ENCODE results near the gene SEPTIN5. TPM values are rescaled to one million over a fixed set of nuclear protein-coding genes. Genes with fewer than 3 reads are reported as not detected.
A peak's percentile ranks its signal among the peaks of the same experiment; 100 is the strongest.

The SEPTIN5 gene
- total and polyA plus RNA-seq, 2 experiments from 2014 or later, result 4.3 to 17.2 TPM

- Histone ChIP-seq H3K79me2 (replicated peaks; ENCODE audit: insufficient read depth) (no peaks in the 10 kb centered on the region), H4K20me1 (replicated peaks; ENCODE audit: insufficient read depth) (peaks cover 7% of the 10 kb centered on the region), H2AFZ (no peak overlapping the region), H3K9me2 (ENCODE audit: insufficient read depth) (no peaks in the 10 kb centered on the region), H3K27me3 (ENCODE audit: insufficient read depth) (peaks cover 95% of the 10 kb centered on the region), H3K4me1 (ENCODE audit: insufficient read depth) (peaks cover 38% of the 10 kb centered on the region), H3K4me2 (peak overlapping the region; percentile 67), H3K4me3 (peak overlapping the region; percentile 45; the same call in 1 of the 2 replicates), H3F3A (replicated peaks; ENCODE audit: low read depth) (peaks cover 18% of the 10 kb centered on the region), H3K36me3 (ENCODE audit: insufficient read depth) (no peaks in the 10 kb centered on the region), H3K27ac (ENCODE audit: low read depth) (no peak overlapping the region)
- no peak overlapping the region for H3K27ac Mint-ChIP-seq
- H3K36me3 Mint-ChIP-seq (ENCODE audit: low read depth), result peaks cover 5% of the 10 kb centered on the region; the same call in 1 of the 3 replicates
- peaks cover 89% of the 10 kb centered on the region for H3K27me3 Mint-ChIP-seq (ENCODE audit: insufficient read depth, low read depth, poor library complexity)
- TF ChIP-seq STAT1 (IDR thresholded peaks at IDR 0.05; ENCODE audit: unreplicated experiment), result no peak
- TF ChIP-seq ETS1 (IDR thresholded peaks at IDR 0.05), result no peak
- no peak for TF ChIP-seq ZNF331 (CRISPR knock-in tag; IDR thresholded peaks at IDR 0.05; ENCODE audit: low read depth)
- no peak for TF ChIP-seq CTCF (conservative IDR thresholded peaks at IDR 0.05; ENCODE audit: low read depth in 2 of 2)
- TF ChIP-seq ZNF114 (CRISPR knock-in tag; IDR thresholded peaks at IDR 0.05), result no peak
- TF ChIP-seq CREB1 (CRISPR knock-in tag; IDR thresholded peaks at IDR 0.05; ENCODE audit: low read depth), result no peak
- TF ChIP-seq EZH2phosphoT487 (IDR thresholded peaks at IDR 0.05; ENCODE audit: unreplicated experiment), result no peak
- no peaks in the 10 kb centered on the region; the same call in 2 of the 3 replicates for H3K9me3 Mint-ChIP-seq
- H3K4me3 Mint-ChIP-seq, result no peak overlapping the region; the same call in 2 of the 3 replicates
- DNase-seq (ENCODE audit: low spot score), result peak; percentile 29
- peaks cover 34% of the 10 kb centered on the region for H3K4me1 Mint-ChIP-seq
- ATAC-seq, result no peak; the same call in 2 of the 3 replicates
Measured at GRCh38 chr22:19758896-19759426, 44.7 kb downstream of the SEPTIN5 start.

- H3F3A ChIP-seq (replicated peaks; ENCODE audit: low read depth), result peaks cover 18% of the 10 kb centered on the region
- peaks cover 7% of the 10 kb centered on the region for H4K20me1 ChIP-seq (replicated peaks; ENCODE audit: insufficient read depth)
- no peak overlapping the region; the same call in 1 of the 2 replicates for H2AFZ ChIP-seq
- H3K79me2 ChIP-seq (replicated peaks; ENCODE audit: insufficient read depth), result no peaks in the 10 kb centered on the region
- ATAC-seq (peak; percentile 4), DNase-seq (ENCODE audit: low spot score) (peak; percentile 54)
- no peak overlapping the region for H3K27ac Mint-ChIP-seq
- peaks cover 5% of the 10 kb centered on the region; the same call in 1 of the 3 replicates for H3K36me3 Mint-ChIP-seq (ENCODE audit: low read depth)
- H3K4me3 ChIP-seq, result peak overlapping the region; percentile 45
- H3K9me3 Mint-ChIP-seq, result peaks cover under 1% of the 10 kb centered on the region; the same call in 2 of the 3 replicates
- peak overlapping the region; percentile 67 for H3K4me2 ChIP-seq
- peaks cover 95% of the 10 kb centered on the region for H3K27me3 ChIP-seq (ENCODE audit: insufficient read depth)
- H3K9me2 ChIP-seq (ENCODE audit: insufficient read depth), result no peaks in the 10 kb centered on the region
- peaks cover 36% of the 10 kb centered on the region for H3K4me1 Mint-ChIP-seq
- peaks cover 89% of the 10 kb centered on the region for H3K27me3 Mint-ChIP-seq (ENCODE audit: insufficient read depth, low read depth, poor library complexity)
- H3K36me3 ChIP-seq (ENCODE audit: insufficient read depth), result no peaks in the 10 kb centered on the region
- H3K27ac ChIP-seq (ENCODE audit: low read depth), result no peak overlapping the region
- H3K4me3 Mint-ChIP-seq, result peak overlapping the region; percentile 70
- peaks cover 42% of the 10 kb centered on the region for H3K4me1 ChIP-seq (ENCODE audit: insufficient read depth)
- no peak for TF ChIP-seq POLR2AphosphoS5 (IDR thresholded peaks at IDR 0.05; ENCODE audit: low read depth)
- TF ChIP-seq NANOG (IDR thresholded peaks at IDR 0.05; ENCODE audit: borderline replicate concordance), result no peak
- TF ChIP-seq STAT1 (IDR thresholded peaks at IDR 0.05; ENCODE audit: unreplicated experiment), result no peak
- TF ChIP-seq ZNF331 (CRISPR knock-in tag; IDR thresholded peaks at IDR 0.05; ENCODE audit: low read depth), result no peak
- TF ChIP-seq EZH2phosphoT487 (IDR thresholded peaks at IDR 0.05; ENCODE audit: unreplicated experiment), result no peak
- no peak for TF ChIP-seq REST (IDR thresholded peaks at IDR 0.05; ENCODE audit: unreplicated experiment)
- no peak for TF ChIP-seq ETS1 (IDR thresholded peaks at IDR 0.05)
Measured at GRCh38 chr22:19759427-19760057, 45.2 kb downstream of the SEPTIN5 start.
